PC-3 (cell line): ENCODE measurements around the gene SNN. TPM values are rescaled to one million over a fixed set of nuclear protein-coding genes. Genes with fewer than 3 reads are reported as not detected.

Experiments used
- ATAC-seq: fragments of 200-7000 bp; cut with Tn5 transposase; 2 replicates; pipeline ENCODE4 v1.9.1; 2020; ENCODE audit warnings: mild to moderate bottlenecking, moderate library complexity
- BruUV-seq: library from RNA; stranded (reverse); fragments of 400-500 nt; replicated peaks from 2 replicates; lab custom pipeline; 2021; lab: Mats Ljungman, UMichigan
- CTCF ChIA-PET: fragments of 300-600 bp; sonication (Branson Sonifier 250); formaldehyde crosslinking; loops from one replicate; lab custom pipeline; 2022; ENCODE audit warnings: antibody characterized with exemption; lab: Charles Lee
- POLR2A ChIA-PET: fragments of 300-600 bp; sonication (Branson Sonifier 250); formaldehyde crosslinking; loops from one replicate; lab custom pipeline; 2022; ENCODE audit warnings: antibody characterized with exemption; ENCODE audit not compliant: unreplicated experiment; lab: Charles Lee
- DNase-seq: peaks from one replicate; pipeline ENCODE4 v3.0.0-alpha.2; 2015
- H2AFZ ChIP-seq: fragments of 300-600 bp; sonication (generic); 2 replicates; pipeline ENCODE4 v1.6.0; 2016; ENCODE audit warnings: antibody characterized with exemption, low read length
- H3F3A ChIP-seq: fragments of 300-600 bp; sonication (generic); one replicate; pipeline ENCODE4 v1.6.0; 2017; ENCODE audit warnings: antibody characterized with exemption, low read length, control low read depth, mild to moderate bottlenecking; ENCODE audit not compliant: unreplicated experiment
- H3K27ac ChIP-seq: fragments of 300-600 bp; sonication (generic); 2 replicates; pipeline ENCODE4 v1.5.1; 2016; ENCODE audit warnings: mild to moderate bottlenecking, low read length
- H3K27me3 ChIP-seq: fragments of 300-600 bp; sonication (generic); 2 replicates; pipeline ENCODE4 v1.6.1; 2016; ENCODE audit warnings: low read length, mixed read lengths
- H3K36me3 ChIP-seq: fragments of 300-600 bp; sonication (generic); 2 replicates; pipeline ENCODE4 v1.6.1; 2016; ENCODE audit warnings: low read depth, mixed run types, low read length, mixed read lengths
- H3K4me1 ChIP-seq: fragments of 300-600 bp; sonication (generic); 2 replicates; pipeline ENCODE4 v1.5.1; 2016; ENCODE audit warnings: low read length; ENCODE audit not compliant: insufficient read depth
- H3K4me2 ChIP-seq: fragments of 300-600 bp; sonication (generic); 2 replicates; pipeline ENCODE4 v1.6.0; 2016; ENCODE audit warnings: low read length
- H3K4me3 ChIP-seq: fragments of 300-600 bp; sonication (generic); 2 replicates; pipeline ENCODE4 v1.5.1; 2016; ENCODE audit warnings: mild to moderate bottlenecking, low read length, mixed read lengths
- H3K79me2 ChIP-seq: fragments of 300-600 bp; sonication (generic); 2 replicates; pipeline ENCODE4 v1.6.1; 2017; ENCODE audit warnings: low read length, mixed read lengths
- H3K9ac ChIP-seq: fragments of 300-600 bp; sonication (generic); 2 replicates; pipeline ENCODE4 v1.6.0; 2016; ENCODE audit warnings: mild to moderate bottlenecking, low read length
- H3K9me2 ChIP-seq: fragments of 300-600 bp; sonication (generic); replicated peaks from 2 replicates; pipeline ENCODE4 v1.6.1; 2016; ENCODE audit warnings: mixed run types, low read length, mixed read lengths
- H3K9me3 ChIP-seq: fragments of 300-600 bp; sonication (generic); 2 replicates; pipeline ENCODE4 v1.6.1; 2016; ENCODE audit warnings: low read length, mixed read lengths
- H4K20me1 ChIP-seq: fragments of 300-600 bp; sonication (generic); 2 replicates; pipeline ENCODE4 v1.6.1; 2016; ENCODE audit warnings: low read length, mixed read lengths
- CTCF ChIP-seq: fragments of 300-600 bp; sonication (generic); conservative IDR thresholded peaks from 2 replicates; pipeline ENCODE4 v1.5.1; 2017; ENCODE audit warnings: antibody characterized with exemption, low read depth, mild to moderate bottlenecking, low read length
- EZH2 ChIP-seq: fragments of 300-600 bp; sonication (generic); IDR thresholded peaks from one replicate; pipeline ENCODE4 v1.6.1; 2017; ENCODE audit warnings: antibody characterized with exemption, mild to moderate bottlenecking, low read length; ENCODE audit not compliant: unreplicated experiment
- EZH2phosphoT487 ChIP-seq: fragments of 300-600 bp; sonication (generic); IDR thresholded peaks from 2 replicates; pipeline ENCODE4 v1.6.1; 2018; ENCODE audit warnings: mild to moderate bottlenecking, antibody characterized with exemption, low read length, borderline replicate concordance
- intact Hi-C: fragments of 100-400 bp; cut with micrococcal nuclease; formaldehyde crosslinking; loops from 2 replicates; pipeline ENCODE4 v1.9.0; 2023
- total RNA-seq: library from RNA; depleted of rRNA; stranded (reverse); fragments of >200 nt; gene quantifications from 2 replicates; pipeline ENCODE4 v1.2.3, GENCODE V29; 2014

SNN gene
- total RNA-seq, 1 experiment from 2014 or later, result 4.3 TPM

- no peaks in the 10 kb centered on the region for H3F3A ChIP-seq
- ATAC-seq (no peak), DNase-seq (no peak)
- H3K9me2 ChIP-seq, result no peaks in the 10 kb centered on the region
- ChIA-PET POLR2A (no interaction called here), CTCF (no interaction called here)
- H3K27ac ChIP-seq, result no peak overlapping the region
- 0 out of 2 replicates have a peak, but pooled peaks cover 3% of the 10 kb centered on the region for H3K79me2 ChIP-seq
- H3K9ac ChIP-seq, result no peak overlapping the region
- peaks cover 8% of the 10 kb centered on the region; the same call in 1 of the 2 replicates for H3K4me1 ChIP-seq
- TF ChIP-seq EZH2phosphoT487, result no peak
- TF ChIP-seq EZH2, result no peak
- TF ChIP-seq CTCF, result no peak
- H3K4me3 ChIP-seq, result no peak overlapping the region
- intact Hi-C loops, result no loop called here
- no peak overlapping the region for H2AFZ ChIP-seq
- H3K4me2 ChIP-seq, result no peak overlapping the region
- no peaks in the 10 kb centered on the region for H4K20me1 ChIP-seq
- no TSS peak for BruUV-seq
- H3K9me3 ChIP-seq, result no peaks in the 10 kb centered on the region
- H3K36me3 ChIP-seq, result peaks cover 9% of the 10 kb centered on the region; the same call in 1 of the 2 replicates
- no peaks in the 10 kb centered on the region for H3K27me3 ChIP-seq
These were observed 16.2 kb downstream of the SNN start for GRCh38 chr16:11684231-11685025.

- ChIA-PET CTCF (no interaction called here), POLR2A (no interaction called here)
- no peaks in the 10 kb centered on the region for H3K9me2 ChIP-seq
- no peaks in the 10 kb centered on the region for H3K9me3 ChIP-seq
- no peak overlapping the region for H3K4me3 ChIP-seq
- no peak overlapping the region for H3K4me2 ChIP-seq
- H3F3A ChIP-seq, result no peaks in the 10 kb centered on the region
- H2AFZ ChIP-seq, result no peak overlapping the region
- peaks cover 18% of the 10 kb centered on the region for H3K4me1 ChIP-seq
- H3K27ac ChIP-seq, result no peak overlapping the region
- H4K20me1 ChIP-seq, result no peaks in the 10 kb centered on the region
- peaks cover 10% of the 10 kb centered on the region; the same call in 1 of the 2 replicates for H3K36me3 ChIP-seq
- TF ChIP-seq CTCF (no peak), EZH2 (no peak)
- no peak overlapping the region for H3K9ac ChIP-seq
- no peaks in the 10 kb centered on the region for H3K27me3 ChIP-seq
- H3K79me2 ChIP-seq, result 0 out of 2 replicates have a peak, but pooled peaks cover 3% of the 10 kb centered on the region
- DNase-seq (peak; percentile 17), ATAC-seq (peak; percentile 55)
- intact Hi-C loops, result no loop called here
- no TSS peak for BruUV-seq
These were observed 17.8 kb downstream of the SNN start for GRCh38 chr16:11685844-11686618.
